DOHH2 (cell line): ENCODE data around the gene PTS.
A peak's percentile ranks its signal among the peaks of the same experiment; 100 is the strongest.

Source experiments
- H3F3A ChIP-seq: fragments of 200-600 bp; sonication (generic), shearing (Covaris generic); 2 replicates; pipeline ENCODE4 v1.6.0; 2016; ENCODE audit warnings: antibody characterized with exemption, mild to moderate bottlenecking; ENCODE audit not compliant: control insufficient read depth, insufficient read depth
- H3K27ac ChIP-seq: fragments of 200-600 bp; sonication (generic); 2 replicates; pipeline ENCODE4 v1.5.1; 2014; ENCODE audit warnings: low read depth, mild to moderate bottlenecking, low read length, moderate library complexity
- H3K27me3 ChIP-seq: fragments of 200-600 bp; sonication (generic); 2 replicates; pipeline ENCODE4 v1.6.1; 2014; ENCODE audit warnings: mild to moderate bottlenecking, low read length, mixed read lengths; ENCODE audit not compliant: control insufficient read depth
- H3K36me3 ChIP-seq: fragments of 200-600 bp; sonication (generic); 2 replicates; pipeline ENCODE4 v1.6.1; 2014; ENCODE audit warnings: mild to moderate bottlenecking, low read length, moderate library complexity, mixed read lengths; ENCODE audit not compliant: control insufficient read depth
- H3K4me1 ChIP-seq: fragments of 200-600 bp; sonication (generic); 2 replicates; pipeline ENCODE4 v1.6.1; 2014; ENCODE audit warnings: mild to moderate bottlenecking, low read length, mixed read lengths; ENCODE audit not compliant: control insufficient read depth
- H3K4me2 ChIP-seq: fragments of 200-600 bp; sonication (generic); 2 replicates; pipeline ENCODE4 v1.6.0; 2014; ENCODE audit warnings: mild to moderate bottlenecking, low read length, moderate library complexity
- H3K4me3 ChIP-seq: fragments of 200-600 bp; sonication (generic); 2 replicates; pipeline ENCODE4 v1.5.1; 2014; ENCODE audit warnings: mild to moderate bottlenecking, low read length, mixed read lengths
- H3K79me2 ChIP-seq: fragments of 200-600 bp; sonication (generic); 2 replicates; pipeline ENCODE4 v1.6.1; 2014; ENCODE audit warnings: mild to moderate bottlenecking, low read length, mixed read lengths; ENCODE audit not compliant: control insufficient read depth
- H3K9me2 ChIP-seq: fragments of 200-600 bp; sonication (generic); replicated peaks from 2 replicates; pipeline ENCODE4 v1.6.1; 2014; ENCODE audit warnings: mild to moderate bottlenecking, low read length, mixed read lengths; ENCODE audit not compliant: control insufficient read depth
- H3K9me3 ChIP-seq: fragments of 200-600 bp; sonication (generic); 2 replicates; pipeline ENCODE4 v1.6.1; 2014; ENCODE audit warnings: antibody characterized with exemption, low read length, mixed read lengths; ENCODE audit not compliant: control insufficient read depth, insufficient read depth
- H4K20me1 ChIP-seq: fragments of 200-600 bp; sonication (generic); 2 replicates; pipeline ENCODE4 v1.6.0; 2014; ENCODE audit warnings: low read depth, mild to moderate bottlenecking, antibody characterized with exemption, low read length, moderate library complexity; ENCODE audit not compliant: control insufficient read depth, insufficient read depth
- EZH2phosphoT487 ChIP-seq: fragments of 200-600 bp; sonication (generic); IDR thresholded peaks from 2 replicates; pipeline ENCODE4 v1.6.1; 2017; ENCODE audit warnings: borderline replicate concordance, mild to moderate bottlenecking, antibody characterized with exemption, low read length, moderate library complexity, mixed read lengths
- TF ChIP-seq, protein P1 (sequence below): fragments of 200-600 bp; sonication (generic); IDR thresholded peaks from one replicate; pipeline ENCODE4 v1.5.1; 2014; ENCODE audit warnings: antibody characterized with exemption, mild to moderate bottlenecking, low read depth, low read length; ENCODE audit not compliant: poor library complexity, severe bottlenecking

Gene PTS

DNA sequence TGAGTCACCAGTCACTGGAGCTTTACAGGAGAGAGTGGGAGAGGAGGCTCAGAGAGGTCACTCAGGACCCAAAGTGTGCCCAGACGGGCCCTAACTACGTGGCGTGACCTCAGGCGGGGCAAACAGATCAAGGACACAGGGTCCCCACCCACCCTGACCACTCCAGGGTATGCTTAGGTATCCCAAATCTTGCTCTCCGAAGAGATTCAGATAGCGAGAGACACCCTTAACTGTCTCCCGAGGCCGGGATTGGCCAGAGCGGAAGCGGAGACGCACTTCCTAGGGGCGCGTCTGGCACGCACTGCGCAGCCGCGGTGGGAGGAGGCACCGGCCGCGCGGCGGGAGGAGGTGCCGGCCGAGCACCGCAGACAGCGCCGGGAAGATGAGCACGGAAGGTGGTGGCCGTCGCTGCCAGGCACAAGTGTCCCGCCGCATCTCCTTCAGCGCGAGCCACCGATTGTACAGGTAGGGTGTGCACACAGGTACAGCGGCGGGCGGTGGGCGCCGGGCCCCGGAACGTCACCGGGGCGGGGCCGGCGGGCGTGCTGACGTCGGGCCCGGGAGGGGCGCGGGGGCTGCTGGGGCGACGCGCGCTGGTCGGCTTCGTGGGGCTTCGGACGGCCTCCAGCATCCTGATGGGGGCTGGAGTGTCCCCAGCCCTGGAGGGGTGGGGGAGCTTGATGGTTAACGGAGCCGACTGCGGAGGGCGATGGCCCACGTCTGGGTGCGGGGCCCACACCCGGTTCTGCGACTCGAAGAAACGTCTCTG, at the start of gene PTS:
PTS (plus strand) TSS at position 367 of the 769 bp plus-strand sequence; CDS start at position 383, 16 bp downstream.
- no peaks in the 10 kb centered on the region for H3F3A ChIP-seq
- peaks cover 14% of the 10 kb centered on the region for H3K4me1 ChIP-seq
- no peaks in the 10 kb centered on the region for H4K20me1 ChIP-seq
- H3K27ac ChIP-seq: peak within 1 kb of the TSS; percentile 63
- H3K4me2 ChIP-seq: peak within 1 kb of the TSS; percentile 90
- H3K9me3 ChIP-seq: no peaks in the 10 kb centered on the region
- peak within 1 kb of the TSS; percentile 99 for H3K4me3 ChIP-seq
- H3K27me3 ChIP-seq: no peaks in the 10 kb centered on the region
- H3K9me2 ChIP-seq: no peaks in the 10 kb centered on the region
- TF ChIP-seq, protein P1, sequence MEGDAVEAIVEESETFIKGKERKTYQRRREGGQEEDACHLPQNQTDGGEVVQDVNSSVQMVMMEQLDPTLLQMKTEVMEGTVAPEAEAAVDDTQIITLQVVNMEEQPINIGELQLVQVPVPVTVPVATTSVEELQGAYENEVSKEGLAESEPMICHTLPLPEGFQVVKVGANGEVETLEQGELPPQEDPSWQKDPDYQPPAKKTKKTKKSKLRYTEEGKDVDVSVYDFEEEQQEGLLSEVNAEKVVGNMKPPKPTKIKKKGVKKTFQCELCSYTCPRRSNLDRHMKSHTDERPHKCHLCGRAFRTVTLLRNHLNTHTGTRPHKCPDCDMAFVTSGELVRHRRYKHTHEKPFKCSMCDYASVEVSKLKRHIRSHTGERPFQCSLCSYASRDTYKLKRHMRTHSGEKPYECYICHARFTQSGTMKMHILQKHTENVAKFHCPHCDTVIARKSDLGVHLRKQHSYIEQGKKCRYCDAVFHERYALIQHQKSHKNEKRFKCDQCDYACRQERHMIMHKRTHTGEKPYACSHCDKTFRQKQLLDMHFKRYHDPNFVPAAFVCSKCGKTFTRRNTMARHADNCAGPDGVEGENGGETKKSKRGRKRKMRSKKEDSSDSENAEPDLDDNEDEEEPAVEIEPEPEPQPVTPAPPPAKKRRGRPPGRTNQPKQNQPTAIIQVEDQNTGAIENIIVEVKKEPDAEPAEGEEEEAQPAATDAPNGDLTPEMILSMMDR: no peak
- TF ChIP-seq EZH2phosphoT487: no peak
- H3K79me2 ChIP-seq: peaks cover 21% of the 10 kb centered on the region
- peaks cover 32% of the 10 kb centered on the region for H3K36me3 ChIP-seq

DNA sequence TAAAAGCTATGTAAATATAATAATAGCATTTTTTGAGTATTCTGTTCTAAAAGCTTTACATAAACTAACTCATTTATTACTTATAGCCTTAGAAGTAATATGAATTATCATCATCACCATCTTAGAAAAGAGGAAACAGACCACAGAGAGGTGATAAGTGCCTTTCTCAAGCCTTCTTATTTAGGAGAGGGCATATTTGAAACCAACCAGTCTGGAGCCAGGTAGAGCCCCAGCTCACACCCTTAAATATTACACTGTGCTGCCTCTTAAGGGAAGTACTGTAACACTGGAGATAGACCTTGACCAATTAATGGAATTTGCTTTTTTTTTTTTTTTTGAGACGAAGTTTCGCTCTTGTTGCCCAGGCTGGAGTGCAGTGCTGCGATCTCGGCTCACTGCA, 48.6 kb upstream of the PTS start:
- no peak overlapping the region for H3K4me2 ChIP-seq
- no peaks in the 10 kb centered on the region for H3K79me2 ChIP-seq
- H3F3A ChIP-seq: no peaks in the 10 kb centered on the region
- no peaks in the 10 kb centered on the region for H3K36me3 ChIP-seq
- H4K20me1 ChIP-seq: no peaks in the 10 kb centered on the region
- H3K4me3 ChIP-seq: no peak overlapping the region
- peaks cover 6% of the 10 kb centered on the region for H3K27me3 ChIP-seq
- TF ChIP-seq EZH2phosphoT487: no peak
- TF ChIP-seq, protein P1: no peak
- no peak overlapping the region for H3K27ac ChIP-seq
- H3K9me2 ChIP-seq: no peaks in the 10 kb centered on the region
- no peaks in the 10 kb centered on the region for H3K9me3 ChIP-seq
- peaks cover 4% of the 10 kb centered on the region for H3K4me1 ChIP-seq

DNA sequence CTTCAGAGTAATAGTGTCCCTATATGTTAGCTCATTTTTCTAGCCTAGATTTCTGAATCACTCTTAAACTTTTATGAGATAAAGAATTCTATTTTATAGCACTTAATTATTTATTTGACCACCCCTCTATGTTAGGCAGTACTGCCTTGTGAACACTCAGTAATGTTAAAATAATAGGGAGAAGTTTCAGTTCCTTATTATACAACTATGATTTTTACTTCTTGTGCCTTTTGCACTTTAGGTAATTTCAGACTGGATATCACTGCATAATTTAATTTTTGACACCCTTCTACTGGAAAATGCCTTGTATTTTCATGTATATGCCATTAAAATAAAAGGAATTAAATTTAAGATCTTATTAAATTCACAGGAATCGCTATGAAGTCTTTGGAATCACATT, 47.8 kb upstream of the PTS start:
- Histone ChIP-seq H3F3A (no peaks in the 10 kb centered on the region), H3K9me2 (no peaks in the 10 kb centered on the region), H3K27me3 (peaks cover 6% of the 10 kb centered on the region), H3K27ac (no peak overlapping the region), H3K4me3 (no peak overlapping the region), H4K20me1 (no peaks in the 10 kb centered on the region), H3K36me3 (no peaks in the 10 kb centered on the region), H3K9me3 (no peaks in the 10 kb centered on the region), H3K79me2 (no peaks in the 10 kb centered on the region), H3K4me2 (no peak overlapping the region), H3K4me1 (peaks cover 4% of the 10 kb centered on the region)
- TF ChIP-seq EZH2phosphoT487: no peak
- TF ChIP-seq, protein P1: no peak
